GM23338 (cell line): Measurements from ENCODE around the gene WWC1. TPM values are rescaled to one million over a fixed set of nuclear protein-coding genes. Genes with fewer than 3 reads are reported as not detected.

Experiments used
- ATAC-seq: fragments of 200-7000 bp; cut with Tn5 transposase; 3 replicates; pipeline ENCODE4 v1.9.1; 2020
- DNase-seq: peaks from one replicate; pipeline ENCODE4 v3.0.0-alpha.2; 2015; ENCODE audit warnings: low spot score
- H2AFZ ChIP-seq: fragments of 200-600 bp; sonication (generic); 2 replicates; pipeline ENCODE4 v1.8.0; 2016; ENCODE audit warnings: antibody characterized with exemption, mild to moderate bottlenecking, moderate library complexity
- H3F3A ChIP-seq: fragments of 200-600 bp; sonication (generic); replicated peaks from 2 replicates; pipeline ENCODE4 v1.8.0; 2017; ENCODE audit warnings: antibody characterized with exemption, mixed run types, low read depth
- H3K27ac ChIP-seq: fragments of 200-600 bp; sonication (generic); 2 replicates; pipeline ENCODE4 v1.6.1; 2016; ENCODE audit warnings: low read depth
- H3K27me3 ChIP-seq: fragments of 200-600 bp; sonication (generic); 2 replicates; pipeline ENCODE4 v1.8.0; 2016; ENCODE audit warnings: mild to moderate bottlenecking, mixed run types, moderate library complexity; ENCODE audit not compliant: insufficient read depth
- H3K36me3 ChIP-seq: fragments of 200-600 bp; sonication (generic); 2 replicates; pipeline ENCODE4 v1.8.0; 2016; ENCODE audit warnings: mild to moderate bottlenecking; ENCODE audit not compliant: insufficient read depth
- H3K4me1 ChIP-seq: fragments of 200-600 bp; sonication (generic); 2 replicates; pipeline ENCODE4 v1.8.0; 2016; ENCODE audit warnings: mild to moderate bottlenecking, moderate library complexity; ENCODE audit not compliant: insufficient read depth
- H3K4me2 ChIP-seq: fragments of 200-600 bp; sonication (generic); 2 replicates; pipeline ENCODE4 v1.7.1; 2017; ENCODE audit warnings: mixed run types
- H3K4me3 ChIP-seq: fragments of 200-600 bp; sonication (generic); 2 replicates; pipeline ENCODE4 v1.6.1; 2016; ENCODE audit warnings: mixed run types
- H3K79me2 ChIP-seq: fragments of 200-600 bp; sonication (generic); replicated peaks from 2 replicates; pipeline ENCODE4 v1.8.0; 2017; ENCODE audit warnings: mild to moderate bottlenecking; ENCODE audit not compliant: insufficient read depth
- H3K9me2 ChIP-seq: fragments of 200-600 bp; sonication (generic); 2 replicates; pipeline ENCODE4 v1.8.0; 2017; ENCODE audit not compliant: insufficient read depth
- H4K20me1 ChIP-seq: fragments of 200-600 bp; sonication (generic); replicated peaks from 2 replicates; pipeline ENCODE4 v1.8.0; 2017; ENCODE audit warnings: mild to moderate bottlenecking; ENCODE audit not compliant: insufficient read depth
- H3K27ac Mint-ChIP-seq: 2 replicates; pipeline ENCODE4 v1.8.0; 2020; ENCODE audit warnings: inconsistent platforms, mild to moderate bottlenecking, moderate library complexity, mixed read lengths
- H3K27me3 Mint-ChIP-seq: 3 replicates; pipeline ENCODE4 v1.8.0; 2022; ENCODE audit warnings: low read depth, mild to moderate bottlenecking, moderate library complexity, mixed read lengths, inconsistent platforms; ENCODE audit not compliant: insufficient read depth, poor library complexity
- H3K36me3 Mint-ChIP-seq: 3 replicates; pipeline ENCODE4 v1.8.0; 2021; ENCODE audit warnings: low read depth, mild to moderate bottlenecking, inconsistent platforms, moderate library complexity, mixed read lengths
- H3K4me1 Mint-ChIP-seq: 3 replicates; pipeline ENCODE4 v1.8.0; 2020; ENCODE audit warnings: mild to moderate bottlenecking, inconsistent platforms, mixed read lengths
- H3K4me3 Mint-ChIP-seq: 3 replicates; pipeline ENCODE4 v1.8.0; 2021; ENCODE audit warnings: moderate library complexity, mild to moderate bottlenecking, inconsistent platforms, mixed read lengths
- H3K9me3 Mint-ChIP-seq: 3 replicates; pipeline ENCODE4 v1.8.0; 2020; ENCODE audit warnings: moderate library complexity, mild to moderate bottlenecking, inconsistent platforms, mixed read lengths
- CREB1 ChIP-seq: fragments of 250-450 bp; sonication (Bioruptor Pico); IDR thresholded peaks from 2 replicates; pipeline ENCODE4 v1.5.0; 2020; ENCODE audit warnings: low read depth, mild to moderate bottlenecking, moderate library complexity
- EZH2 ChIP-seq: fragments of 200-600 bp; sonication (generic); IDR thresholded peaks from one replicate; pipeline ENCODE4 v1.8.0; 2017; ENCODE audit warnings: antibody characterized with exemption, mild to moderate bottlenecking, low read depth; ENCODE audit not compliant: unreplicated experiment
- JUNB ChIP-seq: IDR thresholded peaks from one replicate; pipeline ENCODE4 v1.6.1; 2016; ENCODE audit warnings: antibody characterized with exemption; ENCODE audit not compliant: unreplicated experiment
- ZNF114 ChIP-seq: fragments of 250-450 bp; sonication (Bioruptor Pico); IDR thresholded peaks from 2 replicates; pipeline ENCODE4 v1.5.0; 2020; ENCODE audit warnings: mild to moderate bottlenecking, moderate library complexity
- ZNF331 ChIP-seq: fragments of 250-450 bp; sonication (Bioruptor Pico); IDR thresholded peaks from 2 replicates; pipeline ENCODE4 v1.5.0; 2020; ENCODE audit warnings: low read depth, mild to moderate bottlenecking, moderate library complexity
- polyA plus RNA-seq: library from polyadenylated mRNA; unstranded; fragments of >200 nt; fragmentation: Nextera tagmentation; extraction: Ambion mirVana; gene quantifications from 2 replicates; pipeline ENCODE4 v1.2.1, GENCODE V29; 2016
- total RNA-seq: library from RNA; depleted of rRNA; stranded (reverse); fragments of >200 nt; shearing (Covaris generic); gene quantifications from 2 replicates; pipeline ENCODE4 v1.2.3, GENCODE V29; 2014
- TF ChIP-seq, protein P1 (sequence below), 2 experiments: fragments of 200-600 bp in 1 of 2; sonication (generic) in 1 of 2; conservative IDR thresholded peaks; 2 replicates each; pipeline versions ENCODE4 v1.5.1 to v1.6.1; 2016 to 2017; ENCODE audit warnings: antibody characterized with exemption in 2 of 2, low read depth in 2 of 2, mild to moderate bottlenecking in 2 of 2, moderate library complexity in 1 of 2
- TF ChIP-seq, protein P2 (sequence below): IDR thresholded peaks from one replicate; pipeline ENCODE4 v1.6.1; 2018; ENCODE audit warnings: antibody characterized with exemption; ENCODE audit not compliant: unreplicated experiment
- TF ChIP-seq, protein P3 (sequence below): IDR thresholded peaks from 2 replicates; pipeline ENCODE4 v1.6.1; 2016; ENCODE audit warnings: antibody characterized with exemption

WWC1 gene
- total and polyA plus RNA-seq, 2 experiments from 2014 or later: 25.4 to 27.8 TPM

DNA sequence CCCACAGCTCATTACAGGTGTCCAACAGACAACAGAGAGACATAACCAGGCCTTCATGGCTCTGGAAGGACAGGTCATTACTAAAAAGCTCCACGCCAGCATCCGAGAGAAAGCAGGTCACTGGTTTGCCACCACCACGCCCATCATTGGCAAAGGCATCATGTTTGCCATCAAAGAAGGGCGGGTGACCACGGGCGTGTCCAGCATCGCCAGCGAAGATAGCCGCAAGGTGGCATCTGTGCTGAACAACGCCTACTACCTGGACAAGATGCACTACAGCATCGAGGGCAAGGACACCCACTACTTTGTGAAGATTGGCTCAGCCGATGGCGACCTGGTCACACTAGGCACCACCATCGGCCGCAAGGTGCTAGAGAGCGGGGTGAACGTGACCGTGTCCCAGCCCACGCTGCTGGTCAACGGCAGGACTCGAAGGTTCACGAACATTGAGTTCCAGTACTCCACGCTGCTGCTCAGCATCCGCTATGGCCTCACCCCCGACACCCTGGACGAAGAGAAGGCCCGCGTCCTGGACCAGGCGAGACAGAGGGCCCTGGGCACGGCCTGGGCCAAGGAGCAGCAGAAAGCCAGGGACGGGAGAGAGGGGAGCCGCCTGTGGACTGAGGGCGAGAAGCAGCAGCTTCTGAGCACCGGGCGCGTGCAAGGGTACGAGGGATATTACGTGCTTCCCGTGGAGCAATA lies 29.3 kb upstream of the WWC1 start:
- Histone ChIP-seq H3K79me2 (no peaks in the 10 kb centered on the region), H3K4me1 (no peaks in the 10 kb centered on the region), H3K4me2 (no peak overlapping the region), H3K27ac (no peak overlapping the region), H3K27me3 (no peaks in the 10 kb centered on the region), H3K9me2 (no peaks in the 10 kb centered on the region), H4K20me1 (no peaks in the 10 kb centered on the region), H2AFZ (no peak overlapping the region), H3K36me3 (no peaks in the 10 kb centered on the region), H3F3A (no peaks in the 10 kb centered on the region), H3K4me3 (no peak overlapping the region)
- ATAC-seq: no peak; the same call in 2 of the 3 replicates
- TF ChIP-seq ZNF114 (CRISPR knock-in tag) (no peak), ZNF331 (CRISPR knock-in tag) (no peak), CREB1 (CRISPR knock-in tag) (no peak), JUNB (no peak), EZH2 (no peak)
- TF ChIP-seq, protein P1, sequence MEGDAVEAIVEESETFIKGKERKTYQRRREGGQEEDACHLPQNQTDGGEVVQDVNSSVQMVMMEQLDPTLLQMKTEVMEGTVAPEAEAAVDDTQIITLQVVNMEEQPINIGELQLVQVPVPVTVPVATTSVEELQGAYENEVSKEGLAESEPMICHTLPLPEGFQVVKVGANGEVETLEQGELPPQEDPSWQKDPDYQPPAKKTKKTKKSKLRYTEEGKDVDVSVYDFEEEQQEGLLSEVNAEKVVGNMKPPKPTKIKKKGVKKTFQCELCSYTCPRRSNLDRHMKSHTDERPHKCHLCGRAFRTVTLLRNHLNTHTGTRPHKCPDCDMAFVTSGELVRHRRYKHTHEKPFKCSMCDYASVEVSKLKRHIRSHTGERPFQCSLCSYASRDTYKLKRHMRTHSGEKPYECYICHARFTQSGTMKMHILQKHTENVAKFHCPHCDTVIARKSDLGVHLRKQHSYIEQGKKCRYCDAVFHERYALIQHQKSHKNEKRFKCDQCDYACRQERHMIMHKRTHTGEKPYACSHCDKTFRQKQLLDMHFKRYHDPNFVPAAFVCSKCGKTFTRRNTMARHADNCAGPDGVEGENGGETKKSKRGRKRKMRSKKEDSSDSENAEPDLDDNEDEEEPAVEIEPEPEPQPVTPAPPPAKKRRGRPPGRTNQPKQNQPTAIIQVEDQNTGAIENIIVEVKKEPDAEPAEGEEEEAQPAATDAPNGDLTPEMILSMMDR (conservative IDR thresholded peaks at IDR 0.05; ENCODE audit: low read depth in 2 of 2): no peak
- TF ChIP-seq, protein P2, sequence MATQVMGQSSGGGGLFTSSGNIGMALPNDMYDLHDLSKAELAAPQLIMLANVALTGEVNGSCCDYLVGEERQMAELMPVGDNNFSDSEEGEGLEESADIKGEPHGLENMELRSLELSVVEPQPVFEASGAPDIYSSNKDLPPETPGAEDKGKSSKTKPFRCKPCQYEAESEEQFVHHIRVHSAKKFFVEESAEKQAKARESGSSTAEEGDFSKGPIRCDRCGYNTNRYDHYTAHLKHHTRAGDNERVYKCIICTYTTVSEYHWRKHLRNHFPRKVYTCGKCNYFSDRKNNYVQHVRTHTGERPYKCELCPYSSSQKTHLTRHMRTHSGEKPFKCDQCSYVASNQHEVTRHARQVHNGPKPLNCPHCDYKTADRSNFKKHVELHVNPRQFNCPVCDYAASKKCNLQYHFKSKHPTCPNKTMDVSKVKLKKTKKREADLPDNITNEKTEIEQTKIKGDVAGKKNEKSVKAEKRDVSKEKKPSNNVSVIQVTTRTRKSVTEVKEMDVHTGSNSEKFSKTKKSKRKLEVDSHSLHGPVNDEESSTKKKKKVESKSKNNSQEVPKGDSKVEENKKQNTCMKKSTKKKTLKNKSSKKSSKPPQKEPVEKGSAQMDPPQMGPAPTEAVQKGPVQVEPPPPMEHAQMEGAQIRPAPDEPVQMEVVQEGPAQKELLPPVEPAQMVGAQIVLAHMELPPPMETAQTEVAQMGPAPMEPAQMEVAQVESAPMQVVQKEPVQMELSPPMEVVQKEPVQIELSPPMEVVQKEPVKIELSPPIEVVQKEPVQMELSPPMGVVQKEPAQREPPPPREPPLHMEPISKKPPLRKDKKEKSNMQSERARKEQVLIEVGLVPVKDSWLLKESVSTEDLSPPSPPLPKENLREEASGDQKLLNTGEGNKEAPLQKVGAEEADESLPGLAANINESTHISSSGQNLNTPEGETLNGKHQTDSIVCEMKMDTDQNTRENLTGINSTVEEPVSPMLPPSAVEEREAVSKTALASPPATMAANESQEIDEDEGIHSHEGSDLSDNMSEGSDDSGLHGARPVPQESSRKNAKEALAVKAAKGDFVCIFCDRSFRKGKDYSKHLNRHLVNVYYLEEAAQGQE: no peak
- no peak for DNase-seq
- Mint-ChIP-seq H3K27me3 (peaks cover 6% of the 10 kb centered on the region), H3K4me1 (no peaks in the 10 kb centered on the region), H3K27ac (no peak overlapping the region), H3K9me3 (no peaks in the 10 kb centered on the region), H3K4me3 (no peak overlapping the region), H3K36me3 (peaks cover 3% of the 10 kb centered on the region; the same call in 1 of the 3 replicates)

DNA sequence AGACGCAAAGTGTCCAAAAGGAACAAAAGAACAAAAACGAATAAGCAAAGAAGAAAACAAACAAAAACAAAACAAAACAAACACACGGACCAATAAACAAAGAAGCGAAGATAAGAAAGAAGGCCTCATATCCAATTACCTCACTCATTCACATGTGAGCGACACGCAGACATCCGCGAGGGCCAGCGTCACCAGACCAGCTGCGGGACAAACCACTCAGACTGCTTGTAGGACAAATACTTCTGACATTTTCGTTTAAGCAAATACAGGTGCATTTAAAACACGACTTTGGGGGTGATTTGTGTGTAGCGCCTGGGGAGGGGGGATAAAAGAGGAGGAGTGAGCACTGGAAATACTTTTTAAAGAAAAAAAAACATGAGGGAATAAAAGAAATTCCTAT lies 28.3 kb upstream of the WWC1 start:
- TF ChIP-seq, protein P3, sequence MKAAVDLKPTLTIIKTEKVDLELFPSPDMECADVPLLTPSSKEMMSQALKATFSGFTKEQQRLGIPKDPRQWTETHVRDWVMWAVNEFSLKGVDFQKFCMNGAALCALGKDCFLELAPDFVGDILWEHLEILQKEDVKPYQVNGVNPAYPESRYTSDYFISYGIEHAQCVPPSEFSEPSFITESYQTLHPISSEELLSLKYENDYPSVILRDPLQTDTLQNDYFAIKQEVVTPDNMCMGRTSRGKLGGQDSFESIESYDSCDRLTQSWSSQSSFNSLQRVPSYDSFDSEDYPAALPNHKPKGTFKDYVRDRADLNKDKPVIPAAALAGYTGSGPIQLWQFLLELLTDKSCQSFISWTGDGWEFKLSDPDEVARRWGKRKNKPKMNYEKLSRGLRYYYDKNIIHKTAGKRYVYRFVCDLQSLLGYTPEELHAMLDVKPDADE: no peak
- TF ChIP-seq, protein P2: no peak
- H3K4me1 Mint-ChIP-seq: no peaks in the 10 kb centered on the region
- no peaks in the 10 kb centered on the region for H3K36me3 ChIP-seq
- H3K4me2 ChIP-seq: no peak overlapping the region
- no peak overlapping the region for H3K27ac ChIP-seq
- ATAC-seq (no peak), DNase-seq (no peak)
- H3K79me2 ChIP-seq: no peaks in the 10 kb centered on the region
- no peaks in the 10 kb centered on the region for H3K9me3 Mint-ChIP-seq
- no peaks in the 10 kb centered on the region for H3F3A ChIP-seq
- H4K20me1 ChIP-seq: no peaks in the 10 kb centered on the region
- H3K4me3 ChIP-seq: no peak overlapping the region
- H3K4me1 ChIP-seq: no peaks in the 10 kb centered on the region
- no peak overlapping the region for H3K4me3 Mint-ChIP-seq
- no peaks in the 10 kb centered on the region for H3K9me2 ChIP-seq
- no peaks in the 10 kb centered on the region for H3K36me3 Mint-ChIP-seq
- H3K27me3 Mint-ChIP-seq: peaks cover 6% of the 10 kb centered on the region
- no peak overlapping the region for H3K27ac Mint-ChIP-seq
- H2AFZ ChIP-seq: no peak overlapping the region
- no peaks in the 10 kb centered on the region for H3K27me3 ChIP-seq
